Measurements from ENCODE around the gene KRTAP5-3. TPM values are rescaled to one million over a fixed set of nuclear protein-coding genes. Genes with fewer than 3 reads are reported as not detected.
"Not testable (repeated sequence)": the region's sequence is repeated elsewhere in the genome, so short reads cannot be mapped to it uniquely, and the experiment has no call there.

Gene KRTAP5-3
- total and polyA plus RNA-seq, 2 donors (not counting 1 experiment from before 2014, with no cell fraction given): not detected

DNA sequence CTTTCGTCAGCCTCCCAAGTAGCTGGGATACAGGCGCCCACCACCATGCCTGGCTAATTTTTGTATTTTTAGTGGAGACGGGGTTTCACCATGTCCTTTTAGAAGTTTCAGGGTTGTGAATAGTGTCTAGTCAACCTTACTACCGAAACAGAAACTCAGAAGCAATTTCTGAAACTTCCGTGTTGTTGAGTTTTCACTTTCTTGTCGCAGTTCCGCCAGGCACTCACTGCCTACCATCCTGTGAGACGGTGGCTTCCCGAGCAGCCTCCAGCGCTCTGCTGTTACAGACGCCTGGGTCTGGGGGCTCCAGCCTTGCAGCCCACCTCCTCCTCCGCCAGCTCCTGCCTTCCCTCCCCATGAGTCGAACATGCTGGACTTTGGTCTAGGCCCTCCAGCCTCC, 2.3 kb downstream of the KRTAP5-3 start:
- Mint-ChIP-seq H3K27me3 (peaks cover 21% of the 10 kb centered on the region), H3K4me1 (peaks cover 15% of the 10 kb centered on the region), H3K4me3 (peak overlapping the region; percentile 75), H3K27ac (peak overlapping the region; percentile 87)
- H3K9ac ChIP-seq (ENCODE audit: low read length): peak overlapping the region; percentile 43
- WGBS (ENCODE audit: insufficient coverage): 70% methylated on average over 13 of the region's 13 CpGs
- H3K36me3 ChIP-seq (replicated peaks in 1 of 2; ENCODE audit: control extremely low read depth in 1 of 2, control insufficient read depth in 1 of 2, extremely low read depth in 1 of 2, insufficient read depth in 2 of 2, low read length in 1 of 2); H3K9me3 Mint-ChIP-seq (ENCODE audit: insufficient read depth); H3K27me3 ChIP-seq (replicated peaks in 1 of 4; ENCODE audit: control extremely low read depth in 1 of 4, control insufficient read depth in 3 of 4, insufficient read depth in 4 of 4, low read length in 3 of 4); POLR2A ChIA-PET; H3K79me2 ChIP-seq (ENCODE audit: control insufficient read depth, insufficient read depth, low read length); H3K9me3 ChIP-seq (ENCODE audit: control extremely low read depth in 1 of 3, control insufficient read depth in 2 of 3, insufficient read depth in 1 of 3, low read length in 2 of 3); H4K20me1 ChIP-seq (ENCODE audit: control insufficient read depth, insufficient read depth, low read length, poor library complexity, severe bottlenecking); intact Hi-C loops (cut with micrococcal nuclease): not testable (repeated sequence)
- DNase-seq (peak; percentile 66), ATAC-seq (ENCODE audit: low read depth) (peak; percentile 86)
- peak overlapping the region; percentile 78 for H2AFZ ChIP-seq (ENCODE audit: insufficient read depth, low read depth, low read length, poor library complexity, severe bottlenecking)
- peak overlapping the region; percentile 52 for H3K4me2 ChIP-seq (replicated peaks; ENCODE audit: low read depth, low read length, poor library complexity, severe bottlenecking)
- H3K4me1 ChIP-seq (ENCODE audit: control insufficient read depth in 2 of 2, insufficient read depth in 2 of 2, low read length in 2 of 2): peaks cover 0 to 15% of the 10 kb centered on the region in 2 donors
- CTCF ChIA-PET: interaction anchor here (1.3 to 1.4 kb wide), 2 partner anchors 11 to 31 kb away, joined by 6 to 8 read pairs; no protein-coding TSS in a partner anchor
- H3K27ac ChIP-seq (ENCODE audit: low read length in 2 of 2): peak overlapping the region; percentile 53 to 59
- H3K4me3 ChIP-seq (ENCODE audit: control extremely low read depth in 1 of 5, extremely low read depth in 1 of 5, insufficient read depth in 1 of 5, low read depth in 2 of 5, low read length in 4 of 5): peak overlapping the region in 1 of 5 experiments; percentile 14

DNA sequence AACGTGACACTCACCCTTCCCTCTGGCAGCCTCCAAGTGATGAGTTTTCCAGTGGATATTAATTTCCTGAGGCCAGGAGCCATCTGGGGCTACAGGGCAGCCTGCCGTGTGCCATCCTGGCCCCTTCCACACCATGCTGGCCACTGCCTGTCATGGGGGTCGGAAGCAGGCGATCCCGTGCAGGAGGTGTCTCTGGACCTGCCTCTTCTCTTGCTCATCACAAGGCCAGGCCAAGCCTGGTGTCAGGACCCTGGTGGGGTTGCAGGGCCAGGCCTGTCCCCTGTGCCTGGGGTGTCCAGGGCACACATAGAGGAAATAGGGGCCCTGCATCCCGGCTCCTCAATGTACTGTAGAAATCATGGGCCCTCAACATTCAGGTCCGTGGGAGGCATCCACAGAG, 3.6 kb downstream of the KRTAP5-3 start:
- H2AFZ ChIP-seq (ENCODE audit: insufficient read depth, low read depth, low read length, poor library complexity, severe bottlenecking): no peak overlapping the region

More for the DNA sequence above, 3.6 kb downstream of the KRTAP5-3 start:
- intact Hi-C loops (cut with micrococcal nuclease): no loop called here
- H3K36me3 ChIP-seq (replicated peaks in 1 of 2; ENCODE audit: control extremely low read depth in 1 of 2, control insufficient read depth in 1 of 2, extremely low read depth in 1 of 2, insufficient read depth in 2 of 2, low read length in 1 of 2): no peaks in the 10 kb centered on the region
- POLR2A ChIA-PET: no interaction called here
- H3K4me3 ChIP-seq (ENCODE audit: control extremely low read depth in 1 of 5, extremely low read depth in 1 of 5, insufficient read depth in 1 of 5, low read depth in 2 of 5, low read length in 4 of 5): no peak overlapping the region
- Mint-ChIP-seq H3K4me3 (no peak overlapping the region), H3K27me3 (peaks cover 25% of the 10 kb centered on the region), H3K27ac (no peak overlapping the region), H3K9me3 (ENCODE audit: insufficient read depth) (no peaks in the 10 kb centered on the region), H3K4me1 (peaks cover 15% of the 10 kb centered on the region)
- ATAC-seq (ENCODE audit: low read depth) (no peak), DNase-seq (no peak)
- peaks cover 0 to 3% (median 0%) of the 10 kb centered on the region in 4 experiments for H3K27me3 ChIP-seq (replicated peaks in 1 of 4; ENCODE audit: control extremely low read depth in 1 of 4, control insufficient read depth in 3 of 4, insufficient read depth in 4 of 4, low read length in 3 of 4)
- CTCF ChIA-PET: interaction anchor here (1.0 to 1.4 kb wide), 3 partner anchors 10 to 48 kb away, joined by 5 to 8 read pairs (median 6); no protein-coding TSS in a partner anchor
- no peak overlapping the region for H3K27ac ChIP-seq (ENCODE audit: low read length in 2 of 2)
- H3K79me2 ChIP-seq (ENCODE audit: control insufficient read depth, insufficient read depth, low read length): no peaks in the 10 kb centered on the region
- WGBS (ENCODE audit: insufficient coverage): 97% methylated on average over 7 of the region's 7 CpGs
- no peak overlapping the region for H3K9ac ChIP-seq (ENCODE audit: low read length)
- no peaks in the 10 kb centered on the region for H3K9me3 ChIP-seq (ENCODE audit: control extremely low read depth in 1 of 3, control insufficient read depth in 2 of 3, insufficient read depth in 1 of 3, low read length in 2 of 3)
- H4K20me1 ChIP-seq (ENCODE audit: control insufficient read depth, insufficient read depth, low read length, poor library complexity, severe bottlenecking): no peaks in the 10 kb centered on the region
- TF ChIP-seq, protein P1, sequence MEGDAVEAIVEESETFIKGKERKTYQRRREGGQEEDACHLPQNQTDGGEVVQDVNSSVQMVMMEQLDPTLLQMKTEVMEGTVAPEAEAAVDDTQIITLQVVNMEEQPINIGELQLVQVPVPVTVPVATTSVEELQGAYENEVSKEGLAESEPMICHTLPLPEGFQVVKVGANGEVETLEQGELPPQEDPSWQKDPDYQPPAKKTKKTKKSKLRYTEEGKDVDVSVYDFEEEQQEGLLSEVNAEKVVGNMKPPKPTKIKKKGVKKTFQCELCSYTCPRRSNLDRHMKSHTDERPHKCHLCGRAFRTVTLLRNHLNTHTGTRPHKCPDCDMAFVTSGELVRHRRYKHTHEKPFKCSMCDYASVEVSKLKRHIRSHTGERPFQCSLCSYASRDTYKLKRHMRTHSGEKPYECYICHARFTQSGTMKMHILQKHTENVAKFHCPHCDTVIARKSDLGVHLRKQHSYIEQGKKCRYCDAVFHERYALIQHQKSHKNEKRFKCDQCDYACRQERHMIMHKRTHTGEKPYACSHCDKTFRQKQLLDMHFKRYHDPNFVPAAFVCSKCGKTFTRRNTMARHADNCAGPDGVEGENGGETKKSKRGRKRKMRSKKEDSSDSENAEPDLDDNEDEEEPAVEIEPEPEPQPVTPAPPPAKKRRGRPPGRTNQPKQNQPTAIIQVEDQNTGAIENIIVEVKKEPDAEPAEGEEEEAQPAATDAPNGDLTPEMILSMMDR (IDR thresholded peaks at IDR 0.05): no peak
- TF ChIP-seq EZH2 (IDR thresholded peaks at IDR 0.05; ENCODE audit: borderline replicate concordance, insufficient read depth, low read depth, low read length, poor library complexity, severe bottlenecking): no peak
- H3K4me1 ChIP-seq (ENCODE audit: control insufficient read depth in 2 of 2, insufficient read depth in 2 of 2, low read length in 2 of 2): peaks cover 0 to 15% of the 10 kb centered on the region in 2 donors
- no peak overlapping the region for H3K4me2 ChIP-seq (replicated peaks; ENCODE audit: low read depth, low read length, poor library complexity, severe bottlenecking)
